ENCODE measurements around the gene ULK4. TPM values are rescaled to one million over a fixed set of nuclear protein-coding genes. Genes with fewer than 3 reads are reported as not detected.

ULK4 gene
- total and polyA plus RNA-seq, 2 experiments from 2014 or later: 1.8 to 3.7 TPM

DNA sequence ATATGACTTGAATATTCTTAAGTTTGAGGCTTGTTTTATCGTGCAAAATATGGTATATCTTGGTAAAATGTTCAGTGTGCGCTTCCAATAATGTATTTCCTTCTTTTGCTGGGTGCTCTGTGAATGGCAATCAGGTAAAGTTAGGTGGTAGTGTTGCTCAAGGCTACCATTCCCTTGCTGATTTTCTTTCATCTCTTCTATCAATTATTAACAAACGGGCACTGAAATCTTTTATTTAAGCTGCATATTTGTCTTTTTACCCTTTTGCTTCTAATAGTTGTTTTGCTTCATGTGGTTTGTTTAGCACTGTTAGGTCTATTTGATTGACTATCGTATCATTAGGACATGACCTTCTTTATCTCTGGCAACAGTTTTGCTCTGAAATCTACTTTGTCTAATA, 520.3 kb downstream of the ULK4 start:
- no peaks in the 10 kb centered on the region for H3K4me1 ChIP-seq (ENCODE audit: low read depth)
- TF ChIP-seq, protein P1, sequence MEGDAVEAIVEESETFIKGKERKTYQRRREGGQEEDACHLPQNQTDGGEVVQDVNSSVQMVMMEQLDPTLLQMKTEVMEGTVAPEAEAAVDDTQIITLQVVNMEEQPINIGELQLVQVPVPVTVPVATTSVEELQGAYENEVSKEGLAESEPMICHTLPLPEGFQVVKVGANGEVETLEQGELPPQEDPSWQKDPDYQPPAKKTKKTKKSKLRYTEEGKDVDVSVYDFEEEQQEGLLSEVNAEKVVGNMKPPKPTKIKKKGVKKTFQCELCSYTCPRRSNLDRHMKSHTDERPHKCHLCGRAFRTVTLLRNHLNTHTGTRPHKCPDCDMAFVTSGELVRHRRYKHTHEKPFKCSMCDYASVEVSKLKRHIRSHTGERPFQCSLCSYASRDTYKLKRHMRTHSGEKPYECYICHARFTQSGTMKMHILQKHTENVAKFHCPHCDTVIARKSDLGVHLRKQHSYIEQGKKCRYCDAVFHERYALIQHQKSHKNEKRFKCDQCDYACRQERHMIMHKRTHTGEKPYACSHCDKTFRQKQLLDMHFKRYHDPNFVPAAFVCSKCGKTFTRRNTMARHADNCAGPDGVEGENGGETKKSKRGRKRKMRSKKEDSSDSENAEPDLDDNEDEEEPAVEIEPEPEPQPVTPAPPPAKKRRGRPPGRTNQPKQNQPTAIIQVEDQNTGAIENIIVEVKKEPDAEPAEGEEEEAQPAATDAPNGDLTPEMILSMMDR (IDR thresholded peaks at IDR 0.05; ENCODE audit: low read depth, low read length): no peak
- H3K4me3 ChIP-seq: no peak overlapping the region
- H3K36me3 ChIP-seq: no peaks in the 10 kb centered on the region
- DNase-seq (ENCODE audit: low read depth in 1 of 2, low spot score in 1 of 2): no peak
- H3K27me3 ChIP-seq: no peaks in the 10 kb centered on the region
- no peaks in the 10 kb centered on the region for H3K9me3 ChIP-seq (ENCODE audit: low read depth)
- no peak overlapping the region for H3K27ac ChIP-seq

- TF ChIP-seq, protein P1 (IDR thresholded peaks at IDR 0.05; ENCODE audit: low read depth, low read length): no peak
- Histone ChIP-seq H3K27me3 (no peaks in the 10 kb centered on the region), H3K4me1 (ENCODE audit: low read depth) (no peaks in the 10 kb centered on the region)
These were observed 520.8 kb downstream of the ULK4 start for GRCh38 chr3:41441139-41441538.

DNA sequence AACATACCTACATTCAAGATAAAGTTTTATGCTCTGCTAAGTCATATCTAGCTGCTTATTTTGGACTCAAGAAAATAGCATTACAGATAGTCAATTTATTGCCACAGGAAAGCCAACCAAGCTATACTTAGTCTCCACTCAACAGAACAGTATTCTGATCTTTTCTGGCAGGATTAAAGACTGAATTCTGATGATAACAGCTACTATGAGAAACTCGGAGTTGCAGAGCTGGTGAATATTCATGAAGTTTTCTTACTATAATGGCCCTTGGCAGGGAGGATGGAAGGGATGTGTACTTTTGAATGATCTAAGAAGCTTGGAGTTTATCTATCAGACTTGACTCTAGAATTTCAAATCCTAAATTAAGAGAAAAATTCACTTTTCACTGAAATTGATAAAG, 524.9 kb downstream of the ULK4 start:
- Histone ChIP-seq H3K27ac (no peak overlapping the region), H3K27me3 (no peaks in the 10 kb centered on the region), H3K9me3 (ENCODE audit: low read depth) (no peaks in the 10 kb centered on the region), H3K36me3 (no peaks in the 10 kb centered on the region), H3K4me1 (ENCODE audit: low read depth) (no peaks in the 10 kb centered on the region), H3K4me3 (no peak overlapping the region)
- TF ChIP-seq, protein P1 (IDR thresholded peaks at IDR 0.05; ENCODE audit: low read depth, low read length): no peak
- no peak for DNase-seq (ENCODE audit: low read depth in 1 of 2, low spot score in 1 of 2)

More at GRCh38 chr3:41441139-41441538, 520.8 kb downstream of the ULK4 start:
- Histone ChIP-seq H3K4me3 (no peak overlapping the region), H3K36me3 (no peaks in the 10 kb centered on the region), H3K9me3 (ENCODE audit: low read depth) (no peaks in the 10 kb centered on the region), H3K27ac (no peak overlapping the region)
- no peak for DNase-seq (ENCODE audit: low read depth in 1 of 2, low spot score in 1 of 2)

DNA sequence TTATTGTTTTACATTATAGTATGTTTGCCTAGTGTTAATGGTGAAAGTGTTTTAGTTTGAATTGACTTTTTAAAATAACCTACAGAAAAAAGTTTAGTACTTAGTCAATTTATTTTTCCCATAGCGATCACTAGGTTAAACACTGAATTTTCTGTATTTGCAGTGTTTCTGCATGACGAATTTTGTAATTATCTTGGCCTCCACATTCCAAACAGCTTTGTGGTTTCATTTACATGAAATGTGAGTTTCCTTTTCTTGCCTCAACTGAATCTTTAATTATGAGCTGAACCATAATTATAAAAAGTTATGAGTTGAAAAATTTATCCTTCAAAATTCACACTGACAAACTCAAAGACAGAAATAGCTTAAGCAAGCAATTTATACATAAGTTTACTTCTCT, 527.1 kb downstream of the ULK4 start:
- no peaks in the 10 kb centered on the region for H3K9me3 ChIP-seq (ENCODE audit: low read depth)
- peak in 1 of 2 donors; percentile 11 for DNase-seq (ENCODE audit: low read depth in 1 of 2, low spot score in 1 of 2)
- H3K36me3 ChIP-seq: no peaks in the 10 kb centered on the region
- no peak overlapping the region for H3K4me3 ChIP-seq
- TF ChIP-seq, protein P1 (IDR thresholded peaks at IDR 0.05; ENCODE audit: low read depth, low read length): no peak
- H3K4me1 ChIP-seq (ENCODE audit: low read depth): no peaks in the 10 kb centered on the region
- H3K27ac ChIP-seq: no peak overlapping the region
- H3K27me3 ChIP-seq: no peaks in the 10 kb centered on the region

DNA sequence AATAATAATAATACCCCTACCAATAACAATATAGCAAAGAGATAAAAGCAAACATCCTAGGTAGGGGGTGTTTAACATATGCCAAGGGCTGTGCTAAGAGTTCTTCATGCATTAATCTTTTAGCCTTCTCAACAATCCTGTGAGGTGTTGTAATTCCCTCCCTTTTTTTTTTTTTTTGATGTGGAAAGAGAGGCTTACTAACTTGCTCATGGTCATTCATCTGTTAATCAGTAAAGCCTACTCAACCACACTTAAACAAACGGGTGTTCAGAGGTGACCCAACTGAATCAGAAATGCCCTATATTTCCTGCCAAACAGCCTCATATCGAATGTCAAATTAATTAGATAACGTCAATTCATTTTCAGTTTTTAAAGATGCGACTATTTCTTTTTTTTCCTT, 530.5 kb downstream of the ULK4 start:
- H3K4me3 ChIP-seq: no peak overlapping the region
- DNase-seq (ENCODE audit: low read depth in 1 of 2, low spot score in 1 of 2): no peak
- H3K9me3 ChIP-seq (ENCODE audit: low read depth): no peaks in the 10 kb centered on the region
- TF ChIP-seq, protein P1 (IDR thresholded peaks at IDR 0.05; ENCODE audit: low read depth, low read length): no peak
- no peaks in the 10 kb centered on the region for H3K36me3 ChIP-seq
- no peaks in the 10 kb centered on the region for H3K4me1 ChIP-seq (ENCODE audit: low read depth)
- H3K27ac ChIP-seq: no peak overlapping the region
- H3K27me3 ChIP-seq: no peaks in the 10 kb centered on the region

- Histone ChIP-seq H3K27ac (no peak overlapping the region), H3K9me3 (ENCODE audit: low read depth) (no peaks in the 10 kb centered on the region), H3K27me3 (no peaks in the 10 kb centered on the region), H3K36me3 (no peaks in the 10 kb centered on the region), H3K4me3 (no peak overlapping the region), H3K4me1 (ENCODE audit: low read depth) (no peaks in the 10 kb centered on the region)
- DNase-seq (ENCODE audit: low read depth in 1 of 2, low spot score in 1 of 2): no peak
- TF ChIP-seq, protein P1 (IDR thresholded peaks at IDR 0.05; ENCODE audit: low read depth, low read length): no peak
These were observed 531.0 kb downstream of the ULK4 start for GRCh38 chr3:41430886-41431285.

Data from cardiac muscle cell (in vitro differentiated cells and primary cell).